Parathyroid adenoma (tissue), 2 donors: ENCODE results near the gene KRTAP10-10.
"Not testable (repeated sequence)": the region's sequence is repeated elsewhere in the genome, so short reads cannot be mapped to it uniquely, and the experiment has no call there.

Experiments
- H2AFZ ChIP-seq: fragments of 300-600 bp; sonication (generic); one replicate; pipeline ENCODE4 v1.7.0; 2017; ENCODE audit warnings: antibody characterized with exemption, mild to moderate bottlenecking
- H3K27ac ChIP-seq: fragments of 300-600 bp; sonication (generic); one replicate; pipeline ENCODE4 v1.7.0; 2017
- H3K27me3 ChIP-seq: fragments of 300-600 bp; sonication (generic); one replicate; pipeline ENCODE4 v1.7.0; 2017; ENCODE audit warnings: low read length; ENCODE audit not compliant: control insufficient read depth, insufficient read depth
- H3K36me3 ChIP-seq: fragments of 300-600 bp; sonication (generic); one replicate; pipeline ENCODE4 v1.7.0; 2017; ENCODE audit warnings: low read length; ENCODE audit not compliant: control insufficient read depth, insufficient read depth
- H3K4me1 ChIP-seq: fragments of 300-600 bp; sonication (generic); one replicate; pipeline ENCODE4 v1.7.0; 2017; ENCODE audit warnings: control low read depth
- H3K4me2 ChIP-seq: fragments of 300-600 bp; sonication (generic); one replicate; pipeline ENCODE4 v1.7.0; 2017; ENCODE audit warnings: low read length
- H3K4me3 ChIP-seq: fragments of 300-600 bp; sonication (generic); one replicate; pipeline ENCODE4 v1.7.0; 2017; ENCODE audit warnings: low read depth, low read length
- H3K79me2 ChIP-seq: fragments of 300-600 bp; sonication (generic); one replicate; pipeline ENCODE4 v1.7.0; 2017; ENCODE audit warnings: control low read depth
- H3K9ac ChIP-seq: fragments of 300-600 bp; sonication (generic); one replicate; pipeline ENCODE4 v1.7.0; 2017; ENCODE audit warnings: mild to moderate bottlenecking
- H3K9me3 ChIP-seq: fragments of 300-600 bp; sonication (generic); one replicate; pipeline ENCODE4 v1.7.0; 2017; ENCODE audit warnings: low read length; ENCODE audit not compliant: control insufficient read depth
- CTCF ChIP-seq: fragments of 300-600 bp; sonication (generic); IDR thresholded peaks from one replicate; pipeline ENCODE4 v1.7.0; 2017; ENCODE audit warnings: antibody characterized with exemption, mild to moderate bottlenecking
- donor health status: primary hyperparathyroidism.

KRTAP10-10 gene

GRCh38 chr21:44657635-44658540 lies 20.7 kb downstream of the KRTAP10-10 start, which contains the start of gene KRTAP12-3:
KRTAP12-3 (plus strand) TSS chr21:44657932; CDS start chr21:44657980, 48 bp downstream.
- TF ChIP-seq CTCF, result no peak
- Histone ChIP-seq H3K4me1 (no peaks in the 10 kb centered on the region), H3K27me3 (no peaks in the 10 kb centered on the region), H2AFZ (no peak within 1 kb of the TSS), H3K27ac (no peak within 1 kb of the TSS), H3K79me2 (no peaks in the 10 kb centered on the region), H3K4me2 (no peak within 1 kb of the TSS), H3K9me3 (no peaks in the 10 kb centered on the region), H3K4me3 (no peak within 1 kb of the TSS), H3K9ac (no peak within 1 kb of the TSS), H3K36me3 (no peaks in the 10 kb centered on the region)

GRCh38 chr21:44658541-44658910 lies 21.4 kb downstream of the KRTAP10-10 start:
- no peaks in the 10 kb centered on the region for H3K9me3 ChIP-seq

GRCh38 chr21:44658913-44659595 lies 21.9 kb downstream of the KRTAP10-10 start:
- H3K4me3 ChIP-seq, result no peak overlapping the region
- H3K4me2 ChIP-seq, result no peak overlapping the region
- H3K9me3 ChIP-seq, result no peaks in the 10 kb centered on the region
- no peaks in the 10 kb centered on the region for H3K27me3 ChIP-seq
- TF ChIP-seq CTCF, result no peak
- H3K9ac ChIP-seq, result no peak overlapping the region
- no peak overlapping the region for H2AFZ ChIP-seq
- no peak overlapping the region for H3K27ac ChIP-seq
- no peaks in the 10 kb centered on the region for H3K79me2 ChIP-seq
- H3K36me3 ChIP-seq, result no peaks in the 10 kb centered on the region
- no peaks in the 10 kb centered on the region for H3K4me1 ChIP-seq

More at GRCh38 chr21:44658541-44658910, 21.4 kb downstream of the KRTAP10-10 start:
- Histone ChIP-seq H2AFZ (no peak overlapping the region), H3K9ac (no peak overlapping the region), H3K4me1 (no peaks in the 10 kb centered on the region), H3K27me3 (no peaks in the 10 kb centered on the region), H3K4me2 (no peak overlapping the region), H3K79me2 (no peaks in the 10 kb centered on the region), H3K36me3 (no peaks in the 10 kb centered on the region), H3K27ac (no peak overlapping the region), H3K4me3 (no peak overlapping the region)
- TF ChIP-seq CTCF, result no peak

GRCh38 chr21:44661567-44661966 lies 24.4 kb downstream of the KRTAP10-10 start:
- H3K79me2 ChIP-seq, H2AFZ ChIP-seq, H3K4me2 ChIP-seq, H3K4me3 ChIP-seq, H3K27ac ChIP-seq, H3K27me3 ChIP-seq, H3K9me3 ChIP-seq, H3K36me3 ChIP-seq, H3K4me1 ChIP-seq, H3K9ac ChIP-seq: not testable (repeated sequence)

- H3K4me1 ChIP-seq, result no peaks in the 10 kb centered on the region
- TF ChIP-seq CTCF, result no peak
Observed at GRCh38 chr21:44664691-44665090, 27.5 kb downstream of the KRTAP10-10 start.

More at GRCh38 chr21:44664691-44665090, 27.5 kb downstream of the KRTAP10-10 start:
- no peaks in the 10 kb centered on the region for H3K9me3 ChIP-seq
- H3K27me3 ChIP-seq, result no peaks in the 10 kb centered on the region
- H3K79me2 ChIP-seq, result no peaks in the 10 kb centered on the region
- H3K4me2 ChIP-seq, result no peak overlapping the region
- H2AFZ ChIP-seq, result no peak overlapping the region
- no peak overlapping the region for H3K4me3 ChIP-seq
- no peak overlapping the region for H3K27ac ChIP-seq
- H3K36me3 ChIP-seq, result no peaks in the 10 kb centered on the region
- H3K9ac ChIP-seq, result no peak overlapping the region
